BJ (cell line): ENCODE measurements around the gene DHX30. TPM values are rescaled to one million over a fixed set of nuclear protein-coding genes. Genes with fewer than 3 reads are reported as not detected.

Experiments
- CTCF ChIA-PET: fragments of 350-600 bp; formaldehyde crosslinking; extraction: SDS; loops from one replicate; lab custom pipeline; 2021; ENCODE audit warnings: antibody characterized with exemption, inconsistent platforms; lab: Yijun Ruan, JAX
- POLR2A ChIA-PET: fragments of 300-600 bp; sonication (Branson Sonifier 250); formaldehyde crosslinking; extraction: SDS; loops from one replicate; lab custom pipeline; 2021; ENCODE audit warnings: antibody characterized with exemption; lab: Charles Lee
- DNase-seq: peaks from one replicate; pipeline ENCODE4 v3.0.0-alpha.2; 2011; ENCODE audit warnings: low read depth
- H3K27me3 ChIP-seq: 2 replicates; pipeline ENCODE4 v1.6.0; 2011; ENCODE audit warnings: low read length; ENCODE audit not compliant: control insufficient read depth, insufficient read depth
- H3K36me3 ChIP-seq: 2 replicates; pipeline ENCODE4 v1.5.1; 2011; ENCODE audit warnings: low read length; ENCODE audit not compliant: control insufficient read depth, insufficient read depth
- H3K4me3 ChIP-seq: 2 replicates; pipeline ENCODE4 v1.5.1; 2011; ENCODE audit warnings: low read depth, mild to moderate bottlenecking, control low read depth, low read length
- CTCF ChIP-seq: IDR thresholded peaks from 2 replicates; pipeline ENCODE4 v1.5.1; 2011; ENCODE audit warnings: low read depth, mild to moderate bottlenecking, control low read depth, inconsistent platforms, low read length, moderate library complexity; ENCODE audit not compliant: insufficient read depth
- polyA plus RNA-seq: library from polyadenylated mRNA; depleted of rRNA; stranded (reverse); fragments of >200 nt; gene quantifications from 2 replicates; pipeline ENCODE4 v1.2.3, GENCODE V29; 2011; rRNA removed
- small RNA-seq: library from RNA; depleted of rRNA; stranded (forward); fragments of <200 nt; gene quantifications from one replicate; pipeline ENCODE3, GENCODE V24; 2012; ENCODE audit warnings: low replicate concordance, low read depth; ENCODE audit not compliant: insufficient read length

DHX30 gene
- polyA plus RNA-seq, 1 experiment, result 53.4 TPM

GRCh38 chr3:47895241-47895640, 92.3 kb downstream of the DHX30 start:
- ChIA-PET CTCF (no interaction called here), POLR2A (no interaction called here)
- Histone ChIP-seq H3K27me3 (no peaks in the 10 kb centered on the region), H3K4me3 (no peak overlapping the region), H3K36me3 (peaks cover 6% of the 10 kb centered on the region)
- TF ChIP-seq CTCF, result no peak
- DNase-seq, result no peak

GRCh38 chr3:47896736-47897135, 93.8 kb downstream of the DHX30 start:
- Histone ChIP-seq H3K36me3 (peaks cover 6% of the 10 kb centered on the region), H3K27me3 (no peaks in the 10 kb centered on the region), H3K4me3 (no peak overlapping the region)
- ChIA-PET POLR2A (no interaction called here), CTCF (interaction anchor here (1.3 kb wide), 1 partner anchor 255 kb away, joined by 3 read pairs; no protein-coding TSS in a partner anchor)
- no peak for TF ChIP-seq CTCF
- no peak for DNase-seq

GRCh38 chr3:47897954-47898353, 95.0 kb downstream of the DHX30 start:
- DNase-seq, result no peak
- Histone ChIP-seq H3K4me3 (no peak overlapping the region), H3K27me3 (no peaks in the 10 kb centered on the region), H3K36me3 (peaks cover 2% of the 10 kb centered on the region)
- POLR2A ChIA-PET, result no interaction called here
- CTCF ChIA-PET, result interaction anchor here (1.3 kb wide), 1 partner anchor 254 kb away, joined by 3 read pairs; no protein-coding TSS in a partner anchor
- no peak for TF ChIP-seq CTCF

GRCh38 chr3:47899495-47900108, 96.7 kb downstream of the DHX30 start:
- H3K27me3 ChIP-seq, result no peaks in the 10 kb centered on the region
- no peak for DNase-seq
- POLR2A ChIA-PET, result no interaction called here
- H3K36me3 ChIP-seq, result peaks cover 2% of the 10 kb centered on the region
- TF ChIP-seq CTCF, result no peak
- H3K4me3 ChIP-seq, result no peak overlapping the region
- CTCF ChIA-PET, result interaction anchor here (0.8 kb wide), 1 partner anchor 28 kb away, joined by 3 read pairs; no protein-coding TSS in a partner anchor

Small RNA genes within 50 kb of the gene (small RNA-seq; reads per million reads assigned to genes)
- 13.3 reads per million, percentile 79 among the genes with 10 or more reads in this experiment for gene MIR1226
- not detected for gene RF02271

Other genes starting within 250 kb of the DHX30 start
- 0.04 and 0.05 TPM in 2 replicates for gene CSPG5, start 224.3 kb upstream of the DHX30 start, polyA plus RNA-seq
- gene SMARCC1, start 21.2 kb upstream of the DHX30 start, polyA plus RNA-seq, result 14.8 and 25.8 TPM in 2 replicates
- 202 and 247 TPM in 2 replicates for gene MAP4, start 213.3 kb downstream of the DHX30 start, polyA plus RNA-seq